Stimulated activated CD8-positive, alpha-beta memory T cell treated with anti-CD3 and anti-CD28 coated beads, Interleukin-15, amount 100 ng/mL, for 1 hour (primary cell): ENCODE data around the gene EXOC6B.
"Not testable (repeated sequence)": the region's sequence is repeated elsewhere in the genome, so short reads cannot be mapped to it uniquely, and the experiment has no call there.

Source experiments
- DNase-seq: peaks from one replicate; pipeline ENCODE4 v3.0.0-alpha.2; 2020; ENCODE audit warnings: low read depth

Gene EXOC6B

GRCh38 chr2:72543497-72544216 is 282.2 kb downstream of the EXOC6B start:
- no peak for DNase-seq

- DNase-seq: no peak
Measured at GRCh38 chr2:72539071-72539552, 286.7 kb downstream of the EXOC6B start.

GRCh38 chr2:72538486-72538885 is 287.3 kb downstream of the EXOC6B start:
- no peak for DNase-seq

GRCh38 chr2:72535586-72535985 is 290.2 kb downstream of the EXOC6B start:
- DNase-seq: not testable (repeated sequence)

- DNase-seq: no peak
Measured at GRCh38 chr2:72533765-72534164, 292.1 kb downstream of the EXOC6B start.

GRCh38 chr2:72527424-72527823 is 298.4 kb downstream of the EXOC6B start:
- no peak for DNase-seq

GRCh38 chr2:72526623-72527022 is 299.2 kb downstream of the EXOC6B start:
- DNase-seq: no peak

- no peak for DNase-seq
Measured at GRCh38 chr2:72524071-72524470, 301.8 kb downstream of the EXOC6B start.

GRCh38 chr2:72515696-72516095 is 310.1 kb downstream of the EXOC6B start:
- no peak for DNase-seq

- no peak for DNase-seq
Measured at GRCh38 chr2:72513011-72513410, 312.8 kb downstream of the EXOC6B start.

- no peak for DNase-seq
Measured at GRCh38 chr2:72512376-72512775, 313.5 kb downstream of the EXOC6B start.

- no peak for DNase-seq
Measured at GRCh38 chr2:72511906-72512305, 313.9 kb downstream of the EXOC6B start.

GRCh38 chr2:72497763-72498162 is 328.1 kb downstream of the EXOC6B start:
- no peak for DNase-seq

GRCh38 chr2:72496479-72496878 is 329.4 kb downstream of the EXOC6B start:
- DNase-seq: no peak

- no peak for DNase-seq
Measured at GRCh38 chr2:72494392-72494791, 331.4 kb downstream of the EXOC6B start.

GRCh38 chr2:72484622-72485021 is 341.2 kb downstream of the EXOC6B start:
- not testable (repeated sequence) for DNase-seq

- DNase-seq: no peak
Measured at GRCh38 chr2:72483346-72483745, 342.5 kb downstream of the EXOC6B start.

- no peak for DNase-seq
Measured at GRCh38 chr2:72475246-72475645, 350.6 kb downstream of the EXOC6B start.

- no peak for DNase-seq
Measured at GRCh38 chr2:72457801-72458516, 367.9 kb downstream of the EXOC6B start.

- DNase-seq: no peak
Measured at GRCh38 chr2:72454189-72454588, 371.6 kb downstream of the EXOC6B start.

- DNase-seq: no peak
Measured at GRCh38 chr2:72442270-72442669, 383.6 kb downstream of the EXOC6B start.

- no peak for DNase-seq
Measured at GRCh38 chr2:72439892-72440291, 385.9 kb downstream of the EXOC6B start.

GRCh38 chr2:72438364-72438763 is 387.5 kb downstream of the EXOC6B start:
- DNase-seq: no peak

GRCh38 chr2:72431737-72432136 is 394.1 kb downstream of the EXOC6B start:
- DNase-seq: no peak
